ENCODE data around the gene BABAM2.

BABAM2 gene

DNA sequence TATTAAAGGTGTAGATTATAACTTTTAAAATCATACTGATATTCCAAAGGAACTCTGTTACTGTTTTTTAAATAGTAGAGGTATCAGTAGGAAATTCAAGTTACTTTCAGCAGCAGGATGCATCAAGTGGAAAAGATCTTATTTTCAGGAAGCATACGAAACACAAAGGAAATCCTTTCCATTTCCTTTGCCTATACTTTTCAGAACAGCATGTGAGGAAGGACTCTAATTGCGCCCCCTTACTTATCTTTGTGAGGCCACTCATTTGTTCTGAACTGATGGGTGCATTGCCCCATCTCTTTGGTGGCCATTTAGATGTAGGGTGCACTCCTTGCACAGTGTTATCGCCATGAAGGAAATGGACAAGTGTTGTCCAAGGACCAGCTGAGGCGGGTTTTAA lies 145.3 kb downstream of the BABAM2 start:
- no peak for DNase-seq

DNA sequence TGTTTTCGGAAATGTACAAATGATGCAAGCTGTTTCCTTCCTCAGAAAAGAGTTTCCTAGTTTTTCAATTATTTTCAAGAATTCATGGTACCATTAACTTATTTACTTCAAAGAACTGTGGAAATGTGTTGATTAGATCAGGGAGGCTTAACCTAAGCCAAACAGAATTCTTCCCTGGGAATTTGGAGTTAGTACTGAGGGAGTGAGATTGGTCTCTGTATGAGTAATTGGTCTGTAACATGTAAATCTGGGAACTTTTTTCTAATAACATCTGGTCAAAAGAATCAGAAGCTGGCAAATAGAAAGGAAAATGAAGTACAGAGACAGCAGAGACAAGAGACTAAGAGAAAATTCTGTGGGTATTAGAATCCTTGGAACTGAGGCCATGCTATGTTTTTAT lies 145.8 kb downstream of the BABAM2 start:
- no peak for DNase-seq

GRCh38 chr2:28038722-28039121 lies 148.2 kb downstream of the BABAM2 start:
- no peak for DNase-seq

DNA sequence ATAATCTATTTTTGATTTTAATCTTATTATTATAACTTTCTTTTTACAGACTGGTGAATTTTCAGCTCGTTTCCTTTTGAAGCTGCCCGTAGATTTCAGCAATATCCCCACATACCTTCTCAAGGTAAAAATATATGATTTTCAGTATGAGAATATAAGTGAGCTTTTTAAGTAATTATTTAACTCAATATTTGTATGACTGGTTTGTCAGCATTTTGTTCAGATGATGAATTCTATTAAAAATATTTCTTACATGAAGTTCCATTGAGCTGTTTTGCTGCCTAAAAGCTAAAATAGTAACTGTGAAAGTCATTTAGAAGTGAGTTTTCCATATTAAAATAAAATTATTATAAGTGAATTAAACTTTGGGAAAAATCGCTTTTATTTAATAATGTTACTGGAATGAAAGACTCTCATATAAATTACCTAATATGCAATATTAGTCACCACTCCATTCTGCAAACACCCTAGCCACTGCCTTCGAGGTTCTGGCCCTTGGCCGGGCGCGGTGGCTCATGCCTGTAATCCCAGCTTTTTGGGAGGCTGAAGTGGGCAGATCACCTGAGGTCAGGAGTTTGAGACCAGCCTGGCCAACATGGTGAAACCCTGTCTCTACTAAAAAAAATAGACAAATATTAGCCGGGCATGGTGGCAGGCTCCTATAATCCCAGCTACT lies 155.3 kb downstream of the BABAM2 start:
- DNase-seq, result no peak

GRCh38 chr2:28046921-28047320 lies 156.4 kb downstream of the BABAM2 start:
- no peak for DNase-seq

DNA sequence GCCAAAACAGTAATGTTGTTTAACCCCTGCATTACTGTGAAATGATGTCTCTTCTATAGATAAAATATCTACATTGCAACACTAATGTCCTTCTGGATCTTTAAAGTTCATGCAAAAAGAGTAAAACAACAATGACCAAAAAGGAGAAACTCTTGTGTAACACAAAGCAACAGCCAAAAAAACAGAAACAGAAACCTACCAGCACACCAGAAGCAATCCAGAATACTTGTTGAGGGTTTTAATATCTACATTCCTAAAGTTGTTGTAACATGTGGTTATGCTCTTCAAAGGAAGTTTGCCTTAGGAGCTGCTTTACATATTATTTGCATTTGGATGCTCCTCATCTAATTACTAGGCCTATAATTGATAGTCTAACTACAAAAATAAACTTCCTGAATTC lies 157.2 kb downstream of the BABAM2 start:
- no peak for DNase-seq

GRCh38 chr2:28048341-28048740 lies 157.8 kb downstream of the BABAM2 start:
- DNase-seq, result no peak

DNA sequence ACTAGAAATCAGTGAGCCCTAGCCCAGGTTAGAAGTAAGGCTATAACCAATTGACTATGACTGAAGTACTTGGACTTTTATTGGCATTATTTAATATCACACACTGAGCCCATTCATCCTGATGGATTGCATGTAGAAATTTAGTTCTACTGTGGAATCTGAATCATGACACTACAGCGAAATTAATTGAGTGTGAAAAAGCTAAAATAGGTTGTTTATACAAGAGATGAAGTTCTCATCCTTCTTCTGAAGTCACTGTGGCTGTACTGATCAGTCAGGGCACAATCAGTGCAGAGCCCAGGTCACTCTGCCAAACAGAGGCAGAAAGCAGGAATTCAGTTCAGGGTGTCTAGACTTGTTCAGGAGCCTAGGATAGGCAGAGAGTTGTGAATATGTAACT lies 158.9 kb downstream of the BABAM2 start:
- no peak for DNase-seq

DNA sequence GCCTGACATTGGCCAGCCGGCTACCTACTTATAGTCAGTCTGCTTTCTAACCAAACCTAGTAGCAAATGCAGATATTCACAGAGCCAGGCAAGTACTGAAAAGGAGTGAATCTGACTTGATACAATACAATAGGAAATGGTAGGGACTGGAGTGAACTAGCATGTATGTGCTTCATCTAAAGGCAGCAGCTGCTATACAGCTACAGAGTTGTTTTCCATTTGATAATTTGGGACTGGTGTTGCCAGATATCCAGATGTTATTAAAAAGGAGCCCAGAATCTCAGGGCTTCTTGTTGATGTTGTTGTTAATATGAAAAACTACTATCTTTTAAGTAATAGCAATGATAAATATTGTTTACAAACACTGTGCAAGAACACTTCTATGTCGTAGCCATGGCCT lies 159.4 kb downstream of the BABAM2 start:
- DNase-seq, result no peak

GRCh38 chr2:28052691-28053090 lies 162.2 kb downstream of the BABAM2 start:
- DNase-seq, result no peak

- DNase-seq, result no peak
These were observed 163.1 kb downstream of the BABAM2 start for GRCh38 chr2:28053597-28053996.

DNA sequence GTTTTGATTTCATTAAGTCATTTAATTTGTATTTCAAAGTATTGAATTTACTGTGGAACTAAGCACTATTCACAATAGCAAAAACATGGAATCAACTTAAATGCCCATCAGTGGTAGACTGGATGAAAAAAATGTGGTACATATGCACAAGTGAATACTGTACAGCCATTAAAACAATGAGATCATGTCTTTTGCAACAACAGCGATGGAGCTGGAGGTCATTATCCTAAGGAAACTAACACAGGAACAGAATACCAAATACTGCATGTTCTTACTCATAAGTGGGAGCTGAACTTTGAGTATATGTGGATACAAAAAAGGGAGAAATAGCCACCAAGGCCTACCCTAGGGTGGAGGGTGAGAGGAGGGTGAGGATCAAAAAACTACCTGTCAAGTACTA lies 164.4 kb downstream of the BABAM2 start:
- DNase-seq, result no peak

GRCh38 chr2:28055325-28055970 lies 164.9 kb downstream of the BABAM2 start:
- no peak for DNase-seq

DNA sequence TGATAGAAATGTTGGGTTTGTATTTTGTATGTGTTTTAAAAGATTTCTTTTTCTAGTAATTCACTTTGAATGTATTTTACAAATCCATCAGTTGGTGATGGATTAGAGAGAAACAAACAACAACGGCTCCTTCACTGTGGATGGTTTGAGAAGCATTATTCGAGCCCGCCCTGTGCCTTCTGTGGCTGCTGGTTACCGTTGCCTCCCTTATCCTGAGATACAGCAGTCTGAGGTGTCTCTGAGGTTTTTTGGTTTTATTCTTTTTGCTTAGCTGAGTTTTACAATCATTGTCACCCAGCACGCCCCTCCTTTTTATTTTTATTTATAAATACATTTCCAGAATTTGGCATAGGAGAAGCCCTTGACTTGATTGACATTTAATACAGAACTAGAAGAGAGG lies 168.3 kb downstream of the BABAM2 start:
- DNase-seq, result no peak

DNA sequence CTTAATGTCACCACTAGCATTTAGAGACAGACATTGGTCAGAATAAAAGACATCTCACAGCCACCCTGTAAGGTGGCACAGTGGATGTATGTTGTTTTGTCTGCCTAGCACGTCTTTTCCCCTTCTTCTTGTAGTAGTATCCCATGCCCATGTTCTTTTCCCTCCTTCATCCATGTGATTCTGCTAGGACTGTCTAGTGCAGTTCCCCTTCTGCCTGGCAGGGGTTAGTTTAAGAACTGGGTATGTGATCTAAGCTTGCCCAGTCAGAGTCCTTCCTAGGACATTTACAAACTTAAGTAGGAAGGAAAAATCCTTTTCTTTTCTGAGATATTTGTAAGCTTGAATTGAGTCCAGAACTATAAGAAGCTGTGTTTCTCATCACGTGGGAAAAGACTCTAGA lies 172.3 kb downstream of the BABAM2 start:
- no peak for DNase-seq

DNA sequence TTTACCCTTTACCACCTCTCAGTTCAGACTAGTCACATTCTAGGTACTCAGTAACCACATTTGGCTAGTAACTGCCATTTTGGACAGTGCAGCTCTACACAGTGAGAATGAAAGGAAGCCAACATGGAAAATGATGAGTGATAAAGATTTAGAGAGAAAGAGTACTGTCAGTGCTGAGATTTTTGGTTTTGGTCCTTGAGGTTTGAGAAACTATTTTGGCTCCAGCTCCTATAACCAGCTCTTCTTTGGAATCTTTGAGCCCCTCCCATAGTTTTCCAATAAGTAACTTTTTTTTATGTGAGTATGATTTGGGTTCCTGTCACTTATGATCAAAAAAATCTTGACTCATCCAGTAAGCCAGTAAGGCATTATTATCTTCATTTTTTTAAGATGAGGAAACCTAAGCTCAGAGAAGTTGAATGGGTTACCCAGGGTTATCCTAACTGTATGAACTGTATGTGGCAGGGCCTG lies 173.0 kb downstream of the BABAM2 start:
- no peak for DNase-seq

DNA sequence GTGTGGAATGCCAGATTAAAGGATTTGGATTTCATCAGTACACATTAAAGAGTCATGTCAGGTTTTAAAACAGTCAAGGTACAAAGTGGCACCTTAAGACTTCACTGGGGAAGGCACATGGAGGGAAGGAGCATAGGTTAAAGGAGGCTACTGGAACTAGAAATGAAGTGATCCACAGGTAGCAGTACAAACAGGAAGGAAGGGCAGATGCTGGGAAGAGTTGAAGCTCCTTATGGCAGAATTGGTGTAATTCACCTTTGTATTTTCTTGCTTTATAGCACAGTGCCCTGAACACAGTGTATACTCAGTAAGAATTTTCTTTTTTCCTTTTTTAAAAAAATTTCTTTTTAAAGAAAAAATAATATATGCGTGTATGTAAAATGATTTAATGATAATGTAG lies 177.1 kb downstream of the BABAM2 start:
- DNase-seq, result no peak

DNA sequence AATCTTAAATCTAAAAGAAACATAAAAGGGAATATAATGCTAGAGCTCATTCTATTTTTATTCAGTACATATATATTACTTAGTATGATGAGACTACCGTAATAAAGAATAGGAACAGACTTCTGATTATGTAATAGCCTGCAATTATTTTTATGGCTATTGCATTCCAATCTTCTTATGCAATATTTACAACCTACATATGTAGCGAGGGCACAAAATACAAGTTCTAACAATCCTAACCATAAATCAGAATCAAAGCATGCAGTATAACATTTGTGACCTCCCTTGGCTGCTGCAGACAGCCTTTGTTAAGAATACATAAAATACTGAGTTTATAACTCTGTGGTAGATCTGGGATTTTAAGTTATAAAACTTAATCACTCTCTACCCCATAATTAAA lies 177.6 kb downstream of the BABAM2 start:
- DNase-seq, result no peak

GRCh38 chr2:28068527-28068926 lies 178.0 kb downstream of the BABAM2 start:
- DNase-seq, result no peak

DNA sequence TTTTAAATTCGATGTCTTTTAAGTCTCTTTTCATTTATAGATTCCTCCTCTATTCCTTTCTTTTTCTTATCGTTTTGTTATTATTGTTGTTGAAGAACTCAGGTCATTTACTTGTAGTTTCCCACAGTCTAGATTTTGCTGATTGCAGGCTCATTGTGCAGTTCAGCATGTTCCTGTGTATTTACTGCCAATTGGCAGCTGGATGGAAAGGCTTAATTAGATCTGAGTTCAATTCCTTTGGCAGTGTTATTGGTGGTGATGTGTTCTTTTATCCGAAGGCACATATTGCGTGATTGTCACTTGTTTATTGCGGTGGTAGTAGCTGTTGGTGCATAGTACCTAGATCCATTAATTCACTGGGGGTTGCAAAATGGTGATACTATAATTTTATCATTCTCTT lies 180.7 kb downstream of the BABAM2 start:
- DNase-seq, result no peak

DNA sequence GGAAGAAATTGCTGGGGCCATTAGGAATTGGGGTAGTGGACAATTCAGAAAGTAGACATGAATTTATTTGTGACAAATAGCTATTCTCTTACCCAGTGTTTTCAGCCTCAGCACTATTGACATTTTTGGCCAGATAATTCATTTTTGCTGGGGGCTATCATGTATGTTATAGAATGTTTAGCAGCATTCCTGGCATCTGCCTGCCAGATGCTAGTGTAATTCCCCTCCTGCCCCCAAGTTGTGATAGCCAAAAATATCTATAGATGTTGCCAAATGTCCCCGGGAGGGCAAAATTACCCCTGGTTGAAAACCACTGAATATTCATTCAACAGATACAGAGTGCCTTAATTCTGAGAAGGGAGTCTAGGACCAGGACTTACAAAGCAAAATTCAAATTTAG lies 183.6 kb downstream of the BABAM2 start:
- DNase-seq, result no peak

DNA sequence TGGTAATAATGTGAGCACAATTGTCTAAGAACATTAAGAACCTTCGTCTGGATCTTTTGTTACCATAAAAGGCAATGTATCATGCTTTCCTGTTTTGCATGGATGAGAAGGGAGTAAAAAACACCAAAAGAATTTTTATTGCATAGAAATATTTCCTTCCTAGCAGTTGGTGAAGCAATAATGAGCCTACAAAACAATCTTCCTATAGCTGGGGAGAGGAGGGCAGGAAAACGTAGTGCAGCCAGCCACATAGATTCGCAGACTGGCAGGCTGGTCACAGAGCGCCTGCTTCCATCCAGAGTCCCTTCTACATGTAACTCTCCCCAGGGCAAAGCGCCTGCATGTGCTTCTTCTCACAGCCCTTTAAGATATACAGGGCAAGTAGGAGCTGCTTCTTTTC lies 190.4 kb downstream of the BABAM2 start:
- no peak for DNase-seq

DNA sequence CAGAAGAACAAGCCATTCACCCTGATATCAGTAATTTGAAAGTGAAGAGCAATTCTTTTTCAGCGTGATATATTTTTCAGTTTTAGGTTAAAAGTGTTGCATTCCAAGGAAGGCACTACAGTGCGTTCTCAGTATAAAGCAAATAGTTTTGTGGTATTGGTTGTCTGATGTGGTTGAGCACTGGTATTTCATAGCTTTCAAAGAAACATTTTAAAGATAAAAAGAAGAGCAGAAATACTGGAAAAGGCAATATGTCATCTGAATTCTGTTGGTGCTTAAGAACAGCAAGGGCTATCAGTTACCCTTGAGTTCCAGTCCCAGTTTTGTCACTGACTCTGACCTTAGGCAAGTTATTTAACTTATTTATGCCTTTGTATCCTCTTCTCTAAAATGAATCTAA lies 191.6 kb downstream of the BABAM2 start:
- DNase-seq, result no peak

- DNase-seq, result no peak
These were observed 192.9 kb downstream of the BABAM2 start for GRCh38 chr2:28083476-28083875.

GRCh38 chr2:28084564-28084963 lies 194.0 kb downstream of the BABAM2 start:
- DNase-seq, result no peak

Data from hematopoietic multipotent progenitor cell treated with erythropoietin and hydrocortisone succinate and interleukin-3 and kit ligand, for 8 days (in vitro differentiated cells).